HEK293 (cell line): Measurements from ENCODE around the gene POU2F2.

Experiments
- SP2 ChIP-seq: fragments of 450-650 bp; formaldehyde crosslinking; IDR thresholded peaks from 2 replicates; pipeline ENCODE4 v1.5.1; 2016; ENCODE audit warnings: missing biosample characterization, missing genetic modification characterization
- ZNF10 ChIP-seq: fragments of 450-650 bp; formaldehyde crosslinking; IDR thresholded peaks from 2 replicates; pipeline ENCODE4 v1.5.1; 2017; ENCODE audit warnings: missing biosample characterization, missing genetic modification characterization
- ZNF610 ChIP-seq: fragments of 450-650 bp; formaldehyde crosslinking; IDR thresholded peaks from 2 replicates; pipeline ENCODE4 v1.5.1; 2016; ENCODE audit warnings: missing biosample characterization, missing genetic modification characterization, borderline replicate concordance
- TF ChIP-seq, protein P1 (sequence below): fragments of 450-650 bp; formaldehyde crosslinking; IDR thresholded peaks from 2 replicates; pipeline ENCODE4 v1.5.1; 2016; ENCODE audit warnings: missing biosample characterization, missing genetic modification characterization
- TF ChIP-seq, protein P2 (sequence below): fragments of 450-650 bp; formaldehyde crosslinking; IDR thresholded peaks from 2 replicates; pipeline ENCODE4 v1.5.1; 2016; ENCODE audit warnings: missing biosample characterization, missing genetic modification characterization

DNA sequence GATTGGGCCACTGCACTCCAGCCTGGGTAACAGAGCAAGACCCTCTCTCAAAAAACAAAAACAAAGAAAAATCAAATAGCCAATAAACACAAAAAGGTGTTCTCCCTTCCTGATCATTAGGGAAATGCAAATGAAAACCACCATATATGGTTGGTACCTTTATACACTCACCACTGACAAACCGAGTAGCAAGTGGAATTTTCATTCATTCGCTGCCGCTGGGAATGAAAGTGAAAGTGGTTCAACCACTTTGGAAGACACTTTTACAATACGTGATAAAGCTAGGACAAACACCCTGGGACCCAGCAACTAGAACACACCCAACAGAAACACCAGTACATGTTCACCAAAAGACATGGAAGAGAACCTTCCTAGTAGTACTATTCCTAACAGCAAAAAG lies 83.3 kb downstream of the POU2F2 start:
- TF ChIP-seq ZNF610 (tag by site-specific recombination) (no peak), SP2 (tag by site-specific recombination) (no peak), ZNF10 (tag by site-specific recombination) (no peak)
- TF ChIP-seq, protein P1, sequence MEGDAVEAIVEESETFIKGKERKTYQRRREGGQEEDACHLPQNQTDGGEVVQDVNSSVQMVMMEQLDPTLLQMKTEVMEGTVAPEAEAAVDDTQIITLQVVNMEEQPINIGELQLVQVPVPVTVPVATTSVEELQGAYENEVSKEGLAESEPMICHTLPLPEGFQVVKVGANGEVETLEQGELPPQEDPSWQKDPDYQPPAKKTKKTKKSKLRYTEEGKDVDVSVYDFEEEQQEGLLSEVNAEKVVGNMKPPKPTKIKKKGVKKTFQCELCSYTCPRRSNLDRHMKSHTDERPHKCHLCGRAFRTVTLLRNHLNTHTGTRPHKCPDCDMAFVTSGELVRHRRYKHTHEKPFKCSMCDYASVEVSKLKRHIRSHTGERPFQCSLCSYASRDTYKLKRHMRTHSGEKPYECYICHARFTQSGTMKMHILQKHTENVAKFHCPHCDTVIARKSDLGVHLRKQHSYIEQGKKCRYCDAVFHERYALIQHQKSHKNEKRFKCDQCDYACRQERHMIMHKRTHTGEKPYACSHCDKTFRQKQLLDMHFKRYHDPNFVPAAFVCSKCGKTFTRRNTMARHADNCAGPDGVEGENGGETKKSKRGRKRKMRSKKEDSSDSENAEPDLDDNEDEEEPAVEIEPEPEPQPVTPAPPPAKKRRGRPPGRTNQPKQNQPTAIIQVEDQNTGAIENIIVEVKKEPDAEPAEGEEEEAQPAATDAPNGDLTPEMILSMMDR (tag by site-specific recombination) = no peak
- TF ChIP-seq, protein P2, sequence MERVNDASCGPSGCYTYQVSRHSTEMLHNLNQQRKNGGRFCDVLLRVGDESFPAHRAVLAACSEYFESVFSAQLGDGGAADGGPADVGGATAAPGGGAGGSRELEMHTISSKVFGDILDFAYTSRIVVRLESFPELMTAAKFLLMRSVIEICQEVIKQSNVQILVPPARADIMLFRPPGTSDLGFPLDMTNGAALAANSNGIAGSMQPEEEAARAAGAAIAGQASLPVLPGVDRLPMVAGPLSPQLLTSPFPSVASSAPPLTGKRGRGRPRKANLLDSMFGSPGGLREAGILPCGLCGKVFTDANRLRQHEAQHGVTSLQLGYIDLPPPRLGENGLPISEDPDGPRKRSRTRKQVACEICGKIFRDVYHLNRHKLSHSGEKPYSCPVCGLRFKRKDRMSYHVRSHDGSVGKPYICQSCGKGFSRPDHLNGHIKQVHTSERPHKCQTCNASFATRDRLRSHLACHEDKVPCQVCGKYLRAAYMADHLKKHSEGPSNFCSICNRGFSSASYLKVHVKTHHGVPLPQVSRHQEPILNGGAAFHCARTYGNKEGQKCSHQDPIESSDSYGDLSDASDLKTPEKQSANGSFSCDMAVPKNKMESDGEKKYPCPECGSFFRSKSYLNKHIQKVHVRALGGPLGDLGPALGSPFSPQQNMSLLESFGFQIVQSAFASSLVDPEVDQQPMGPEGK (tag by site-specific recombination) = no peak
